Measurements from ENCODE around the gene MARK1.

GRCh38 chr1:220579317-220579716 lies 51.4 kb downstream of the MARK1 start:
- TF ChIP-seq CTCF (IDR thresholded peaks at IDR 0.05) (no peak), POLR2A (IDR thresholded peaks at IDR 0.05) (no peak)

Data from right lobe of liver (tissue), 4 donors.